Astrocyte of the cerebellum (primary cell): ENCODE measurements around the gene STXBP2.

Source experiments
- DNase-seq: peaks from one replicate; pipeline ENCODE4 v3.0.0-alpha.2; 2011; ENCODE audit warnings: low read depth
- H3K4me3 ChIP-seq: 2 replicates; pipeline ENCODE4 v1.5.1; 2011; ENCODE audit warnings: mild to moderate bottlenecking, low read depth, low read length, moderate library complexity
- in situ Hi-C: cut with HindIII; loops from 2 replicates; pipeline ENCODE4 v1.10.0; 2017; ENCODE audit warnings: low sequenced_read_pairs
- TF ChIP-seq, protein P1 (sequence below): IDR thresholded peaks from 2 replicates; pipeline ENCODE4 v1.5.1; 2012; ENCODE audit warnings: low read length, low read depth, moderate library complexity, mild to moderate bottlenecking; ENCODE audit errors: missing control alignments

The STXBP2 gene

GRCh38 chr19:7694499-7694898, 57.6 kb downstream of the STXBP2 start:
- DNase-seq = no peak
- H3K4me3 ChIP-seq = no peak overlapping the region
- in situ Hi-C loops = no loop called here
- TF ChIP-seq, protein P1, sequence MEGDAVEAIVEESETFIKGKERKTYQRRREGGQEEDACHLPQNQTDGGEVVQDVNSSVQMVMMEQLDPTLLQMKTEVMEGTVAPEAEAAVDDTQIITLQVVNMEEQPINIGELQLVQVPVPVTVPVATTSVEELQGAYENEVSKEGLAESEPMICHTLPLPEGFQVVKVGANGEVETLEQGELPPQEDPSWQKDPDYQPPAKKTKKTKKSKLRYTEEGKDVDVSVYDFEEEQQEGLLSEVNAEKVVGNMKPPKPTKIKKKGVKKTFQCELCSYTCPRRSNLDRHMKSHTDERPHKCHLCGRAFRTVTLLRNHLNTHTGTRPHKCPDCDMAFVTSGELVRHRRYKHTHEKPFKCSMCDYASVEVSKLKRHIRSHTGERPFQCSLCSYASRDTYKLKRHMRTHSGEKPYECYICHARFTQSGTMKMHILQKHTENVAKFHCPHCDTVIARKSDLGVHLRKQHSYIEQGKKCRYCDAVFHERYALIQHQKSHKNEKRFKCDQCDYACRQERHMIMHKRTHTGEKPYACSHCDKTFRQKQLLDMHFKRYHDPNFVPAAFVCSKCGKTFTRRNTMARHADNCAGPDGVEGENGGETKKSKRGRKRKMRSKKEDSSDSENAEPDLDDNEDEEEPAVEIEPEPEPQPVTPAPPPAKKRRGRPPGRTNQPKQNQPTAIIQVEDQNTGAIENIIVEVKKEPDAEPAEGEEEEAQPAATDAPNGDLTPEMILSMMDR = no peak
